GM06990 (cell line): Measurements from ENCODE around the gene CMPK1.

Source experiments
- DNase-seq: peaks from one replicate; pipeline ENCODE4 v3.0.0-alpha.2; 2011; ENCODE audit not compliant: insufficient read length; ENCODE audit errors: extremely low read depth
- H3K27me3 ChIP-seq: replicated peaks from 2 replicates; pipeline ENCODE4 v1.6.0; 2011; ENCODE audit warnings: low read length; ENCODE audit not compliant: control insufficient read depth, insufficient read depth
- H3K36me3 ChIP-seq: 2 replicates; pipeline ENCODE4 v1.5.1; 2011; ENCODE audit warnings: low read length; ENCODE audit not compliant: control insufficient read depth, insufficient read depth
- H3K4me3 ChIP-seq: replicated peaks from 2 replicates; pipeline ENCODE4 v1.5.1; 2011; ENCODE audit warnings: low read depth, mild to moderate bottlenecking, control low read depth, low read length
- CTCF ChIP-seq: IDR thresholded peaks from 2 replicates; pipeline ENCODE4 v1.5.1; 2011; ENCODE audit warnings: low read length, control low read depth, mild to moderate bottlenecking, inconsistent platforms; ENCODE audit not compliant: insufficient read depth, poor library complexity, severe bottlenecking

CMPK1 gene

GRCh38 chr1:47399138-47399845 is 65.7 kb downstream of the CMPK1 start:
- Histone ChIP-seq H3K4me3 (no peak overlapping the region), H3K36me3 (no peaks in the 10 kb centered on the region), H3K27me3 (no peaks in the 10 kb centered on the region; the same call in 1 of the 2 replicates)
- no peak for DNase-seq
- TF ChIP-seq CTCF: no peak

DNA sequence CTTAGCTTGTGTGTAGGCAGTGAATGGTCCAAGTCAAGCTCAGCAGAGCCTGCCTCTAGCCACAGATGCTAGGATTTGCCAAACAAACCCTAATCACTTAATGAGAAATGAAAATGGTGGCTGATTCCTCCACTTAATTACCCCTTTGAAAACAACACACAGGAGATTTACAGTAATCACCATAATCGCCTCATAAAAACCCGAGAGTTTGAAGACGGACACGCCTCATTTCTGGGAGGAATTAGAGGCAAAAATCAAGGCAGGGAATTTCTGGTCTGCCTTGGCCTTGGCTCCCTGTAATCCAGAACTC is 66.2 kb downstream of the CMPK1 start:
- no peak for DNase-seq
- Histone ChIP-seq H3K4me3 (no peak overlapping the region), H3K27me3 (no peaks in the 10 kb centered on the region; the same call in 1 of the 2 replicates), H3K36me3 (no peaks in the 10 kb centered on the region)
- no peak for TF ChIP-seq CTCF

DNA sequence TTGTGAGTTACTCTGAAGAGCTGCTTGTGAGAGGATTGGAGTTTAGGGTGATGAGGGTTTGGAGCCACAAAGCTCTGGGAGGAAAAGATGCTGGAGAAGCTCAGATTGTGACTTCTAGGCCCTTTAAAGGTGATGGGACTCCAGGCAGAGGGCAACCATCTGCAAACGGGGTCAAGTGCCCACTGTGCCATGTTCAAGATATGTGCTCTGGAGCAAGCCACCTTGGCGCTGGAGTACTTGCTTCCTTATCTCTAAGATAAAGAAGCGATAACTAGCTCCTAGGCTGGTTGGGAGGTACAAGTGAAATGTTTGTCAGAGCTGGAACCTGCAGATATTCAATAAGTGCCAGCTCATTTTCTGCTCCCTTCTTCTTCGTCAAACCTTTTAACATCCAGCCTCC is 68.2 kb downstream of the CMPK1 start:
- H3K36me3 ChIP-seq: no peaks in the 10 kb centered on the region
- no peak for DNase-seq
- H3K27me3 ChIP-seq: no peaks in the 10 kb centered on the region; the same call in 1 of the 2 replicates
- no peak for TF ChIP-seq CTCF
- H3K4me3 ChIP-seq: no peak overlapping the region

DNA sequence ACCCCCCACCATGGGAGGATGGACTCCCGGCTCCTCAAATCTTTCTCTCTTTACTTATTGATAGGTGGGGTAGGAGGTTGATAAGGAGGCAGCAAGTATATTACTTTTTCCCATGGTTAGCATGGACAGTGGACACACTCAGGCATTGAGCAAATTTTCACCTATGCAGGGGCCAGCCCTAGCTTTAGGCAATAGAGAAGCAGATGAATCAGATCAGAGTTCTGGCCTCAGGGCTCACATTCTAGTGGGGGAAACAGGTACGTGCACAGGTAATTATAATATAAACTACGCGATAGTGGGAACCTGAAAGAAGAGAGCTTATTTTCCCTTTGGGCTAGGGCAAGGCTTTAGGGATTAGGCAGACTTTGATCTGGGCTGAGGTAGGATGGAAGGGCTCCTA is 69.0 kb downstream of the CMPK1 start:
- no peak overlapping the region for H3K4me3 ChIP-seq
- no peaks in the 10 kb centered on the region for H3K36me3 ChIP-seq
- TF ChIP-seq CTCF: no peak
- H3K27me3 ChIP-seq: no peaks in the 10 kb centered on the region; the same call in 1 of the 2 replicates
- DNase-seq: no peak

DNA sequence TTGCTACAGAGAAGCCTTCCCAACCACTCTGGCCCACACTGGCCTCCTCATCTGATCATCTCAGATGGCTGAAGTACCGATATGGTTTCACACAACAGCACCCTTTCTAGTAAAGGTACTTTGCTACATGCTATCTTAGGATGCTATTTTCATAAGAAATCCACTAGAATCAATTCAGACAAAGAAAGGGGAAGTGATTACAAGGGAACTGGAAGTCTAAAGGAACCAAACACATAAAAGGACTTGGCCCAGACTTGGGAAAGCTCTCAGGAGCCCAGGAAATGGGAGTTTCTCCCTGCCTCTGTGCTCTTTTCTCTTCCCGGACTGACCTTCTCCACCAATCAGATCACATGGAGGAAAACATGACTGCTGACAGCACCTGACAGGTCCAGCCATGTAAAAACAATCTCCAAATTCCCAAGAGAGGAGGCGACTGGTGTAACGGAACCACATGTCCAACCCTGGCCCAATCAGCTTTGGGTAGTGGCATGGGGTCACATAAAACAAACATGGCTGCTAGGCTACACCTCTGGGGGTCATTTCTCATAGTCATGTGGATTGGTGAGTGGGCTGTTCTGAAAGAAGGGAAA is 69.8 kb downstream of the CMPK1 start:
- no peaks in the 10 kb centered on the region; the same call in 1 of the 2 replicates for H3K27me3 ChIP-seq
- no peak for DNase-seq
- no peak overlapping the region for H3K4me3 ChIP-seq
- no peak for TF ChIP-seq CTCF
- H3K36me3 ChIP-seq: no peaks in the 10 kb centered on the region
